Neural cell (in vitro differentiated cells): ENCODE data around the gene USP15.

Experiments used
- POLR2AphosphoS5 ChIP-seq: IDR thresholded peaks from 2 replicates; pipeline ENCODE4 v1.6.1; 2012
- RAD21 ChIP-seq: fragments of 450-650 bp; conservative IDR thresholded peaks from 2 replicates; pipeline ENCODE4 v1.6.1; 2014; ENCODE audit warnings: antibody characterized with exemption, mild to moderate bottlenecking, moderate library complexity

- TF ChIP-seq POLR2AphosphoS5 (no peak), RAD21 (no peak)
Measured at GRCh38 chr12:62267026-62267425, 6.8 kb downstream of the USP15 start.
